GM12878 (cell line): ENCODE results near the gene DDC.

Source experiments
- POLR2A ChIP-seq: IDR thresholded peaks from 2 replicates; pipeline ENCODE4 v1.6.1; 2011; ENCODE audit warnings: low read depth, mild to moderate bottlenecking, low read length
- SUZ12 ChIP-seq: fragments of 200-600 bp; sonication (generic); IDR thresholded peaks from one replicate; pipeline ENCODE4 v1.6.1; 2018; ENCODE audit warnings: antibody characterized with exemption, mild to moderate bottlenecking; ENCODE audit not compliant: unreplicated experiment
- YBX1 ChIP-seq: fragments of 450-650 bp; IDR thresholded peaks from 2 replicates; pipeline ENCODE4 v1.6.1; 2016; ENCODE audit warnings: antibody characterized with exemption
- TF ChIP-seq, protein P1 (sequence below), 3 experiments: IDR thresholded peaks in 2 of 3; conservative IDR thresholded peaks in 1 of 3; 2 replicates each; pipeline ENCODE4 v1.5.1; 2011; ENCODE audit warnings: low read depth in 3 of 3, low read length in 3 of 3, mild to moderate bottlenecking in 3 of 3, control low read depth in 2 of 3, moderate library complexity in 2 of 3, inconsistent platforms in 1 of 3, mixed read lengths in 1 of 3; ENCODE audit not compliant: control insufficient read depth in 2 of 3, insufficient read depth in 1 of 3; ENCODE audit errors: extremely low read depth in 1 of 3
- TF ChIP-seq, protein P2 (sequence below): fragments of 450-650 bp; formaldehyde crosslinking; IDR thresholded peaks from 2 replicates; pipeline ENCODE4 v1.4.0; 2020; ENCODE audit warnings: mild to moderate bottlenecking, moderate library complexity

DNA sequence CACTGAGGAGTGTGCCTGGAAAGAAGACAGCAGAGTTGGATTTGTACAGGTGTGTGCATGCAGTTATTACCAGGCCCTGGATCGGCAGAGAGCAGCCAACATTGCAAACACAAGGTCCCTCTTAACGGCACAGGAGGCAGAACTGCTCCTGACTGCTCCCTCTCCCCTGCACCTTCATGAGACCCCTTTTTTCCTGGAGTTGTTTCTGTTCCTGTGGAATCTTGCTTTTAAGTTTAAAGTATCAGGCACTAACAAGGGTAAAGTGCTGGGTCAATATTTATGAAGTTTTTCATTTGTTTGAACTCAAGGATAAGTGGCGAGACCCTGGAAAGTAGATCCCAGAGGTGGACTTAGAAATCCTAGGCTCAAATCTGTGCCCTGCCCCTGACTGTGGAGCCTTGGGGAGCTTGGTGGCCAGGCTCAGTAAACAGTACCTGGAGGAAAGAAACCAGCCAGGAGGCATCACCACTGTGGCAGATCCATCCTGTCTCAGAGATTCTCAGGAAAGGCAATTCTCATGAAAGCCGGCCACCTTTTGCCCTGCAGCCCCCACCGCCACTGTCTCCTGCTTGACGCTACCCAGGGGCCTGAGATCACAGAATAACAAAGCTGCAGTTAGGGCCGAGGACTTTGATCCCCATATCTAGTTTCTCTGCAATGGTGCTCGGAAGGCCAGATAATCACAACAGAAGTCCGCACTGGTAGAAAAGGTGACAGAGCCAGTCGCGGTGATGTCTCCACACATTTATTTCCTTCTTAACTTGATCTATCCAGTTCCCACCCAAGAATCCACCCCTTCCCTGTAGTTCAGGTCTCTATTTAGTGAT is 36.7 kb downstream of the DDC start:
- TF ChIP-seq POLR2A (no peak), YBX1 (no peak), SUZ12 (no peak)
- TF ChIP-seq, protein P1, sequence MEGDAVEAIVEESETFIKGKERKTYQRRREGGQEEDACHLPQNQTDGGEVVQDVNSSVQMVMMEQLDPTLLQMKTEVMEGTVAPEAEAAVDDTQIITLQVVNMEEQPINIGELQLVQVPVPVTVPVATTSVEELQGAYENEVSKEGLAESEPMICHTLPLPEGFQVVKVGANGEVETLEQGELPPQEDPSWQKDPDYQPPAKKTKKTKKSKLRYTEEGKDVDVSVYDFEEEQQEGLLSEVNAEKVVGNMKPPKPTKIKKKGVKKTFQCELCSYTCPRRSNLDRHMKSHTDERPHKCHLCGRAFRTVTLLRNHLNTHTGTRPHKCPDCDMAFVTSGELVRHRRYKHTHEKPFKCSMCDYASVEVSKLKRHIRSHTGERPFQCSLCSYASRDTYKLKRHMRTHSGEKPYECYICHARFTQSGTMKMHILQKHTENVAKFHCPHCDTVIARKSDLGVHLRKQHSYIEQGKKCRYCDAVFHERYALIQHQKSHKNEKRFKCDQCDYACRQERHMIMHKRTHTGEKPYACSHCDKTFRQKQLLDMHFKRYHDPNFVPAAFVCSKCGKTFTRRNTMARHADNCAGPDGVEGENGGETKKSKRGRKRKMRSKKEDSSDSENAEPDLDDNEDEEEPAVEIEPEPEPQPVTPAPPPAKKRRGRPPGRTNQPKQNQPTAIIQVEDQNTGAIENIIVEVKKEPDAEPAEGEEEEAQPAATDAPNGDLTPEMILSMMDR (IDR thresholded peaks at IDR 0.05 in 2 of 3, conservative IDR thresholded peaks at IDR 0.05 in 1 of 3; ENCODE audit: control insufficient read depth in 2 of 3, extremely low read depth in 1 of 3, insufficient read depth in 1 of 3, low read depth in 3 of 3, low read length in 3 of 3), result no peak
- TF ChIP-seq, protein P2, sequence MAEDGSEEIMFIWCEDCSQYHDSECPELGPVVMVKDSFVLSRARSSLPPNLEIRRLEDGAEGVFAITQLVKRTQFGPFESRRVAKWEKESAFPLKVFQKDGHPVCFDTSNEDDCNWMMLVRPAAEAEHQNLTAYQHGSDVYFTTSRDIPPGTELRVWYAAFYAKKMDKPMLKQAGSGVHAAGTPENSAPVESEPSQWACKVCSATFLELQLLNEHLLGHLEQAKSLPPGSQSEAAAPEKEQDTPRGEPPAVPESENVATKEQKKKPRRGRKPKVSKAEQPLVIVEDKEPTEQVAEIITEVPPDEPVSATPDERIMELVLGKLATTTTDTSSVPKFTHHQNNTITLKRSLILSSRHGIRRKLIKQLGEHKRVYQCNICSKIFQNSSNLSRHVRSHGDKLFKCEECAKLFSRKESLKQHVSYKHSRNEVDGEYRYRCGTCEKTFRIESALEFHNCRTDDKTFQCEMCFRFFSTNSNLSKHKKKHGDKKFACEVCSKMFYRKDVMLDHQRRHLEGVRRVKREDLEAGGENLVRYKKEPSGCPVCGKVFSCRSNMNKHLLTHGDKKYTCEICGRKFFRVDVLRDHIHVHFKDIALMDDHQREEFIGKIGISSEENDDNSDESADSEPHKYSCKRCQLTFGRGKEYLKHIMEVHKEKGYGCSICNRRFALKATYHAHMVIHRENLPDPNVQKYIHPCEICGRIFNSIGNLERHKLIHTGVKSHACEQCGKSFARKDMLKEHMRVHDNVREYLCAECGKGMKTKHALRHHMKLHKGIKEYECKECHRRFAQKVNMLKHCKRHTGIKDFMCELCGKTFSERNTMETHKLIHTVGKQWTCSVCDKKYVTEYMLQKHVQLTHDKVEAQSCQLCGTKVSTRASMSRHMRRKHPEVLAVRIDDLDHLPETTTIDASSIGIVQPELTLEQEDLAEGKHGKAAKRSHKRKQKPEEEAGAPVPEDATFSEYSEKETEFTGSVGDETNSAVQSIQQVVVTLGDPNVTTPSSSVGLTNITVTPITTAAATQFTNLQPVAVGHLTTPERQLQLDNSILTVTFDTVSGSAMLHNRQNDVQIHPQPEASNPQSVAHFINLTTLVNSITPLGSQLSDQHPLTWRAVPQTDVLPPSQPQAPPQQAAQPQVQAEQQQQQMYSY (CRISPR knock-in tag), result no peak
